Esophagus (tissue), 2 donors: ENCODE data around the gene ZC3H18. TPM values are rescaled to one million over a fixed set of nuclear protein-coding genes. Genes with fewer than 3 reads are reported as not detected.

Experiments
- H3K27ac ChIP-seq, 2 donors: one replicate each; pipeline ENCODE4 v1.5.1; 2013; ENCODE audit warnings: low read depth in 2 of 2, mild to moderate bottlenecking in 2 of 2, inconsistent platforms in 1 of 2, low read length in 1 of 2, moderate library complexity in 1 of 2
- H3K27me3 ChIP-seq, 2 donors: one replicate each; pipeline ENCODE4 v1.6.1; 2013; ENCODE audit warnings: low read length in 2 of 2, control low read depth in 1 of 2, mild to moderate bottlenecking in 1 of 2; ENCODE audit not compliant: insufficient read depth in 2 of 2, control insufficient read depth in 1 of 2
- H3K36me3 ChIP-seq, 2 donors: one replicate each; pipeline ENCODE4 v1.6.1; 2013; ENCODE audit warnings: low read length in 1 of 2; ENCODE audit not compliant: control insufficient read depth in 2 of 2, insufficient read depth in 2 of 2
- H3K4me1 ChIP-seq, 2 donors: one replicate each; pipeline ENCODE4 v1.6.1; 2013; ENCODE audit warnings: low read length in 1 of 2; ENCODE audit not compliant: control insufficient read depth in 2 of 2, insufficient read depth in 2 of 2
- H3K4me3 ChIP-seq, 2 donors: one replicate each; pipeline ENCODE4 v1.5.1; 2013; ENCODE audit warnings: low read length in 2 of 2, mild to moderate bottlenecking in 2 of 2, low read depth in 1 of 2, moderate library complexity in 1 of 2
- H3K9me3 ChIP-seq, 2 donors: one replicate each; pipeline ENCODE4 v1.6.1; 2013; ENCODE audit warnings: mild to moderate bottlenecking in 2 of 2, low read depth in 1 of 2, low read length in 1 of 2, moderate library complexity in 1 of 2; ENCODE audit not compliant: control insufficient read depth in 2 of 2, insufficient read depth in 1 of 2
- WGBS, 2 donors: extraction: QIAGEN DNeasy Blood & Tissue Kit; methylation state at CpG; one replicate each; pipeline ENCODE4 v1.1.7; 2013; 5-methylcytosine and 5-hydroxymethylcytosine counted together
- polyA plus RNA-seq, 2 donors: library from polyadenylated mRNA; stranded (reverse); fragments of 200-250 nt; gene quantifications; one replicate each; pipeline ENCODE4 v1.2.3, GENCODE V29; 2013
- donor health status: healthy with polysubstance abuse.
- donor health status: Bipolar disorder and iron deficiency.

Gene ZC3H18
- polyA plus RNA-seq, 2 donors: 19.1 to 24.5 TPM

DNA sequence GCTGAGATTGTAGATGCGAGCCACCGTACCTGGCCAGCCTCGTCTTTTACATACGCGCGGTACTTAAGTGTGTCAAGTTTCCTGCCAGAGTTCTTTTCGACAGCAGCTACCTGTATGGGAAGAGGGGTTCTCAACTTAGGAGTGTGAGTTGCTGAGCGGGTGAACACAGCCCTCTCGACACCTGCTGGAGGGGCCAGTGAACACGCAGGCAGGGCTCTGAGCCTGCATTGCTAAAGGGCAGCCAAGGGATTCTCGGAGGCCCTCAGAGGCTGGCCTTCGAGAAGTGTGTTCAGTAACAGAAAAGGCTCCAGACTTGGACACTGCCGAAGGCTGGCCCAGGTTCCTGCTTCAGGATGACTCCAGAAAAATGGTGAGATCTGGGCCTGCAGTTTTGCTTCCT is 6.1 kb downstream of the ZC3H18 start:
- Histone ChIP-seq H3K27ac (no peak overlapping the region), H3K27me3 (no peaks in the 10 kb centered on the region)
- 91 to 95% methylated on average over 13 of the region's 13 CpGs for WGBS, 2 donors

DNA sequence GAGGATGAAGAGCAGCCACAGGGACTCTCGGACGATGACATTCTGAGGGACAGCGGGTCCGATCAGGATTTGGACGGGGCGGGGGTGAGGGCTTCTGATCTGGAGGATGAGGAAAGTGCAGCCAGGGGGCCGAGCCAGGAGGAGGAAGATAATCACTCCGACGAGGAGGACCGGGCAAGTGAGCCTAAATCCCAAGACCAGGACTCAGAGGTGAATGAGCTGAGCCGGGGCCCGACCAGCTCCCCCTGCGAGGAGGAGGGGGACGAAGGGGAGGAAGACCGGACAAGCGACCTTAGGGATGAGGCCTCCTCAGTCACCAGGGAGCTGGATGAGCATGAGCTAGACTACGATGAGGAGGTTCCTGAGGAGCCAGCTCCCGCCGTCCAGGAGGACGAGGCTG is 7.0 kb downstream of the ZC3H18 start:
- no peaks in the 10 kb centered on the region for H3K9me3 ChIP-seq

More for the DNA sequence above, 6.1 kb downstream of the ZC3H18 start:
- H3K9me3 ChIP-seq: no peaks in the 10 kb centered on the region
- no peak overlapping the region for H3K4me3 ChIP-seq
- H3K36me3 ChIP-seq: peaks cover 6 to 40% of the 10 kb centered on the region in 2 donors
- peaks cover 3 to 4% of the 10 kb centered on the region in 2 donors for H3K4me1 ChIP-seq

DNA sequence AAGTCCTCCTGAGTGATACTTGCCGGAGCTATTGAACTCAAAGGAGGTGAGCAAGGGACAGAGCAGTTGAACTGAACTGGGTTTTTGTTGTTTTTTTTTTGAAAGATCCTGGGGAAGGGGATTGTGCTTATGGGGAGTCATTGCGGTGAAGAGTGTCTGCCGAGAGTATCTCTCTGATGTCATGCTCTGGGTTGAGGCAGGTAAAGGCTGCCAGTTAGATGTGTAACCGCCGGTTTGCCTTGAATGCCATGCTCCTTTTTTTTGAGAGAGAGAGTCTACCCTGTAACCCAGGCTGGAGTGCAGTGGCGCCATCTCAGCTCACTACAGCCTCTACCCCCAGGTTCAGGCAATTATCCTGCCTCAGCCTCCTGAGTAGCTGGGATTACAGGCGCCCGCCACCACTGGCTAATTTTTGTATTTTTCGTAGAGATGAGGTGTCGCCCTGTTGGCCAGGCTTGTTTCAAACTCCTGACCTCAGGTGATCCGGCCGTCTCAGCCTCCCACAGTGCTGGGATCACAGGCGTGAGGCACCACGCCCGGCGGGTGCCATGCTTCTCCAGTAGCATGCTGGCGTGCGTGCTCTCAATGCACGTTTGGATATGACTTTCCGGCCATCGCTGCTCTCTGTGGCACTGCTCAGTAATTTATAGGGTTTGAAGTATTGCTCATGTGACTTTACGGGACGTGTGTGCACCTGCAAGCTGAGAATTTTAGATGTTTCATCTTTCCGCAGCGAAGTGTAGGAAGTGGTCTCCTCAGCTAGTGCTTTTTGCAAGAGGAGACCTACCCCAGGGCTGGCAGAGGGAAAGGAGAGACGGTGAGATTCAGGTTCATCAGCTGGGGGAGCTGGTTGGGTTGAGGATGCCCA is 8.5 kb downstream of the ZC3H18 start:
- H3K9me3 ChIP-seq: no peaks in the 10 kb centered on the region
- peaks cover 6 to 49% of the 10 kb centered on the region in 2 donors for H3K36me3 ChIP-seq
- no peak overlapping the region for H3K4me3 ChIP-seq
- 91 to 93% methylated on average over 26 of the region's 26 CpGs for WGBS, 2 donors
- H3K27me3 ChIP-seq: no peaks in the 10 kb centered on the region
- no peaks in the 10 kb centered on the region for H3K4me1 ChIP-seq
- H3K27ac ChIP-seq: no peak overlapping the region

More for the DNA sequence above, 7.0 kb downstream of the ZC3H18 start:
- H3K27me3 ChIP-seq: no peaks in the 10 kb centered on the region
- H3K36me3 ChIP-seq: peaks cover 6 to 46% of the 10 kb centered on the region in 2 donors
- H3K4me3 ChIP-seq: no peak overlapping the region
- 92 to 93% methylated on average over 20 of the region's 20 CpGs for WGBS, 2 donors
- H3K27ac ChIP-seq: no peak overlapping the region
- no peaks in the 10 kb centered on the region for H3K4me1 ChIP-seq

DNA sequence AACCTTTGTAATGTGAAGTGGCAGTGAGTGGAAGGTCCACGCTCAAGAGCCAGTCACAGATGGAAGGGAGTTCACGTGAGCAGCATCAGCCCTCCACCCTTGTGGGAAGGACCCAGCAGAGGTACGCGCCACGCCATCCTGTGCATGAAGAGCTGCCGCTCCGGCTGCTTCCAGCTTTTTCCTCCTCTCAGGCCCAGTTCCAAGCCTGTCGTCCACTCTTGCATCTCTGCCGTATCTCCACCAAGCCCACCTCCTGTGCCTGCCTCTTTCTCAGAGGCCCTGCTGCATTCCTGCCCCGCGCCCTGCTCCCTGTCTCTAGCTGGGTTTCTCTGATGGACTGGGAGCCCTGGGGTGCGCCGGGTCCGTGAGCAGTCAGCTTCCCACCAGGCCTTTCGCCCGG is 10.2 kb downstream of the ZC3H18 start:
- H3K4me3 ChIP-seq: no peak overlapping the region
- WGBS, 2 donors: 93 to 94% methylated on average over 16 of the region's 16 CpGs
- no peaks in the 10 kb centered on the region for H3K4me1 ChIP-seq
- H3K36me3 ChIP-seq: peaks cover 6 to 49% of the 10 kb centered on the region in 2 donors
- H3K27ac ChIP-seq: no peak overlapping the region
- no peaks in the 10 kb centered on the region for H3K27me3 ChIP-seq
- H3K9me3 ChIP-seq: no peaks in the 10 kb centered on the region

DNA sequence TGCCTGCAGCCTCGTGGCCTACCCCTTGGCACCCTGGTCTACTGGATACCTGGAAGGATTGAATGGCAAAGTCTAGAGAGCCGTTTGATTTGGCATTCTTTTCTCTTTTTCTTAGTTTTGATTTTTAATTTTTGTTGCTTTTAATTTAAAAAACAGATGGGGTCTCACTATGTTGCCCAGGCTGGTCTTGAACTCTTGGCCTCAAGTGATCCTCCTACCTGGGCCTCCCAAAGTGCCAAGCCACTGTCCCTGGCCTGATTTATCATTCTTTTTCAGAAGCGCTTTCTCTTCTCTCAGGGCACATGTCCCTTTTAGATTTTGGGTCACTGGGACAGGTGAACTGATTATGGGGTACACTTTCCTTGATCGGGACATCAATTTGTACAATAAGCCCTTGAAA is 10.8 kb downstream of the ZC3H18 start:
- H3K4me1 ChIP-seq: no peaks in the 10 kb centered on the region
- 89 to 93% methylated on average over 4 of the region's 4 CpGs for WGBS, 2 donors
- peaks cover 6 to 51% of the 10 kb centered on the region in 2 donors for H3K36me3 ChIP-seq
- no peaks in the 10 kb centered on the region for H3K9me3 ChIP-seq
- no peak overlapping the region for H3K4me3 ChIP-seq
- H3K27me3 ChIP-seq: no peaks in the 10 kb centered on the region
- H3K27ac ChIP-seq: no peak overlapping the region

DNA sequence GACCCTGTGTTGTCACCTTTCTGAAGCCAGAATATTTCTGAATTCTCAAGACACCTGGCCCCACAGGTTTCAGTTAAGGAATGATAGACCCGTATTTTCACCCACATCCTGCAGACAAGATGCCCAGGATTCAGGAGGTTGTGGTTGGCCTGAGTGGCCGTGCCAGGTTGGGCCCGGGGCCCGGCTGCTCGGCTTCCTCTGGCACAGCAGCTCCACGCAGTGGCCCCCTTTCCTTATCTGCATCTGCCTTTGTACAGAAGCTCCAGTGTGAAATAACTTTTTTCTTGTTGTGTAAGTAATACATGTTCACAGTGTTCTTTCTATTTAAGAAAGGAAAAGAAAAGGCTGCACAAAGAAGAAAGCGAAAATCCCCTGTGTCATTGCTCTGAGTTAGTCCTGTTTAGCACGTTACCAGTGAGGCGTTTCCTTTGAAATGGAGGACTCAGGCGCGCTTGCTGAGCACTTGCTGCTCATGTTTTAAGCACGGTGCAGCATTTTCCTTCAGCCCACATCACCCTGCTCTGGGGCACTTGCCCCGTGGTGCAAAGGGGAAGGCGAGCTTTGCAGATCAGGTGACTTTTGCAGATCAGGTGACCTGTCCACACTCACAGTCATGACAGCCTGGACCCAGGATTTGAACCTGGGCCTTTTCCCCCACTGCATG is 12.8 kb downstream of the ZC3H18 start:
- Histone ChIP-seq H3K36me3 (peaks cover 7 to 52% of the 10 kb centered on the region in 2 donors), H3K9me3 (no peaks in the 10 kb centered on the region)
- WGBS, 2 donors: 86 to 89% methylated on average over 14 of the region's 14 CpGs

DNA sequence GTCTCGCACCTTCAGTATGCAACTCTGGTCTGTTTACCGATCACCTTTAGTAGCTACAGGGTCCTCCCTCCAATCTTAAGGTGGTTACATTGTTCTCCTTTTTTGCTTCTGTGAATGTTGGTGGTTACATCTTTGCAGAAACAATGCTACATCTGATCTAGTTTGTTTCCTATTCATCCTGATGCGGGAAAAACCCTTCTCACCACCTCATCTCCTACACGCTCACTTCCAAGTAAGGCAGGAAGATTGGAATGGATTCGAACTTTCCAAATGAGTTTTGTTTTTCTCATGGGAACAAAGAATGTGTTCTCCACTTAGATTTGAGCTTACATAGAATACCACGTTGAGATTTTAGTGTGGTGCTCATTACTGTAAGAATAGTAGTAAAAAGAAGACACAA is 14.5 kb downstream of the ZC3H18 start:
- Histone ChIP-seq H3K4me1 (no peaks in the 10 kb centered on the region), H3K9me3 (no peaks in the 10 kb centered on the region), H3K4me3 (no peak overlapping the region), H3K27me3 (no peaks in the 10 kb centered on the region), H3K27ac (no peak overlapping the region), H3K36me3 (peaks cover 8 to 46% of the 10 kb centered on the region in 2 donors)
- WGBS, 2 donors: 67 to 74% methylated on average over 6 of the region's 6 CpGs

More for the DNA sequence above, 12.8 kb downstream of the ZC3H18 start:
- Histone ChIP-seq H3K4me1 (no peaks in the 10 kb centered on the region), H3K27ac (no peak overlapping the region), H3K4me3 (no peak overlapping the region), H3K27me3 (no peaks in the 10 kb centered on the region)

DNA sequence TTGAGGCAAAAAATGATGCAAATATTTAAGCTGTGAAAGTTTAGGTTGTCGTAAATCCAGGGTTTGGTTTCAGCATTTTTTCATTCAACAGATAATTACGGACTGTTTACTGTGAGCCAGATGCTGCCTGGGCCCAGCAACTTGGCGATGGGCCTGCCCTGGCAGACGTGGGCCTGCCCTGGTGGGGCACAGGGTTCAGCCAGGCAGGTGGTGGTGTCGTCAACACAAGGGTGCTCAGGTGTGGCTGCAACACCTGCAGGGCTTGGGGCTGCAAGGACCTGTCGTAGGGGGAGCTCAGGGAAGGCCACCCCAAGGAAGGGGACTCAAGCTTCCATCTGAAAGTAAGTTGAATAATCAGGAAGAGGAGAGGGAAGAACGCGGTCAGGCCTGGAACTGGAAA is 15.1 kb downstream of the ZC3H18 start:
- H3K27me3 ChIP-seq: no peaks in the 10 kb centered on the region
- H3K27ac ChIP-seq: no peak overlapping the region
- no peaks in the 10 kb centered on the region for H3K9me3 ChIP-seq
- 55 to 66% methylated on average over 8 of the region's 8 CpGs for WGBS, 2 donors
- H3K4me1 ChIP-seq: no peaks in the 10 kb centered on the region
- H3K4me3 ChIP-seq: no peak overlapping the region
- peaks cover 11 to 43% of the 10 kb centered on the region in 2 donors for H3K36me3 ChIP-seq

DNA sequence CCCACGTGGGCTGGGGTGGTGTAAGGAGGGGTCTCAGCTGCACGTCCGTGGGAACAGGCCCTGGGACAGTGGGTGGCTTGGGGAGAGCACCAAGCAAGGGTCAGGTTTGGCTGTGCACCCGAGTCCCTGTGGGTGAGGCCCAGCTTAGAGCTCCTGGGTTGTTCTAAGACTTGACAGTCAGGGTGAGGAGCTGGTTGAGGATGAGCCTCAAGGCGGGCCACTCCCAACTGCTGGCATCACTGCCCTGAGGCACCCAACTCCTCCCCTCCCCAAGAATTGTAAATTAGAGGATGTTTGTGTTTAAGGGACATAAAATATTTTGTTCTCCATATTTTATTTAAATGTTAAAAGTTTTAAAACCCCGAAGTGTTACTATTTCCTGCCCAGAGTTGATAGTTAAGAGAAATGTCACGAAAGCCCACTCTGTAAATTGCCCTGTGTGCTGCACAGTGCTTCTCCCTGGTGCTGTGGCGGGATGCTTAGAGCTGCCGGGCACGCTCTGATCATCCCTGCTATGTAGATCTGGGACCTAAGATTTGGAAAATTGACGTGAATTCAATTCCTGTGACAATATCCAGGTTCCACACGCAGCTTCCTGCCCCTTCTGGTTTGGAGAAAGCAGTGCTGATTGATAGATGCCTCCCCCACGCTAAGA is 15.9 kb downstream of the ZC3H18 start:
- H3K9me3 ChIP-seq: no peaks in the 10 kb centered on the region
- H3K27ac ChIP-seq: no peak overlapping the region
- H3K27me3 ChIP-seq: no peaks in the 10 kb centered on the region
- no peak overlapping the region for H3K4me3 ChIP-seq
- no peaks in the 10 kb centered on the region for H3K4me1 ChIP-seq
- WGBS, 2 donors: 88 to 92% methylated on average over 13 of the region's 13 CpGs
- peaks cover 11 to 39% of the 10 kb centered on the region in 2 donors for H3K36me3 ChIP-seq
